Measurements from ENCODE around the gene RMND5B. TPM values are rescaled to one million over a fixed set of nuclear protein-coding genes. Genes with fewer than 3 reads are reported as not detected.

RMND5B gene
- total and polyA plus RNA-seq, 2 of the 13 experiments (the other 11 are each of a cell fraction or from before 2014, with no cell fraction given) = 18.6 to 20.4 TPM

- ATAC-seq (no peak), DNase-seq (ENCODE audit: low spot score) (no peak), FAIRE-seq (no peak)
- WGBS (ENCODE audit: low lambda C conversion rate) = 65% methylated on average over 3 of the region's 3 CpGs
- Histone ChIP-seq H3K9me3 (ENCODE audit: low read length) (no peaks in the 10 kb centered on the region), H3K36me3 (replicated peaks in 1 of 2; ENCODE audit: control insufficient read depth in 1 of 2, insufficient read depth in 2 of 2, low read length in 2 of 2) (no peaks in the 10 kb centered on the region), H3K27me3 (ENCODE audit: control insufficient read depth in 1 of 2, insufficient read depth in 2 of 2, low read length in 2 of 2) (peaks cover 0 to 5% of the 10 kb centered on the region in 2 experiments; a peak in 1 of 5 replicates), H4K20me1 (ENCODE audit: insufficient read depth, low read length) (no peaks in the 10 kb centered on the region), H3K27ac (ENCODE audit: extremely low read length, insufficient read depth, low read length) (no peak overlapping the region), H3K9ac (ENCODE audit: insufficient read depth, low read depth, low read length) (no peak overlapping the region), H3K79me2 (ENCODE audit: insufficient read depth, low read length) (no peaks in the 10 kb centered on the region), H3K4me2 (ENCODE audit: low read depth, low read length) (no peak overlapping the region), H3K4me1 (ENCODE audit: insufficient read depth, low read length) (no peaks in the 10 kb centered on the region), H3K4me3 (replicated peaks in 1 of 3; ENCODE audit: insufficient read depth in 1 of 3, low read depth in 2 of 3, low read length in 3 of 3) (no peak overlapping the region), H2AFZ (ENCODE audit: low read length) (no peak overlapping the region)
- in situ Hi-C loops (cut with HindIII; ENCODE audit: extremely low pct_ligation_motif_present, low pct_unique_long_range_greater_than_20kb) = no loop called here
- TF ChIP-seq ARHGAP35 (CRISPR knock-in tag; IDR thresholded peaks at IDR 0.05; ENCODE audit: borderline replicate concordance) (no peak), SMARCE1 (IDR thresholded peaks at IDR 0.05; ENCODE audit: borderline replicate concordance) (no peak), CCAR2 (optimal IDR thresholded peaks at IDR 0.05; ENCODE audit: low read depth, low read length) (no peak), KMT2B (CRISPR knock-in tag; IDR thresholded peaks at IDR 0.05) (no peak), ZFP36L1 (CRISPR knock-in tag; IDR thresholded peaks at IDR 0.05) (no peak), ZNF143 (CRISPR knock-in tag; IDR thresholded peaks at IDR 0.05) (no peak), ZNF234 (CRISPR knock-in tag; conservative IDR thresholded peaks at IDR 0.05) (no peak), ZNF883 (CRISPR knock-in tag; IDR thresholded peaks at IDR 0.05; ENCODE audit: not compliant biosample characterization) (no peak), KLF9 (CRISPR knock-in tag; IDR thresholded peaks at IDR 0.05; ENCODE audit: low read depth) (no peak), DRAP1 (CRISPR knock-in tag; IDR thresholded peaks at IDR 0.05) (no peak), SP2 (CRISPR knock-in tag; IDR thresholded peaks at IDR 0.05) (no peak)
- TF ChIP-seq, protein P1, sequence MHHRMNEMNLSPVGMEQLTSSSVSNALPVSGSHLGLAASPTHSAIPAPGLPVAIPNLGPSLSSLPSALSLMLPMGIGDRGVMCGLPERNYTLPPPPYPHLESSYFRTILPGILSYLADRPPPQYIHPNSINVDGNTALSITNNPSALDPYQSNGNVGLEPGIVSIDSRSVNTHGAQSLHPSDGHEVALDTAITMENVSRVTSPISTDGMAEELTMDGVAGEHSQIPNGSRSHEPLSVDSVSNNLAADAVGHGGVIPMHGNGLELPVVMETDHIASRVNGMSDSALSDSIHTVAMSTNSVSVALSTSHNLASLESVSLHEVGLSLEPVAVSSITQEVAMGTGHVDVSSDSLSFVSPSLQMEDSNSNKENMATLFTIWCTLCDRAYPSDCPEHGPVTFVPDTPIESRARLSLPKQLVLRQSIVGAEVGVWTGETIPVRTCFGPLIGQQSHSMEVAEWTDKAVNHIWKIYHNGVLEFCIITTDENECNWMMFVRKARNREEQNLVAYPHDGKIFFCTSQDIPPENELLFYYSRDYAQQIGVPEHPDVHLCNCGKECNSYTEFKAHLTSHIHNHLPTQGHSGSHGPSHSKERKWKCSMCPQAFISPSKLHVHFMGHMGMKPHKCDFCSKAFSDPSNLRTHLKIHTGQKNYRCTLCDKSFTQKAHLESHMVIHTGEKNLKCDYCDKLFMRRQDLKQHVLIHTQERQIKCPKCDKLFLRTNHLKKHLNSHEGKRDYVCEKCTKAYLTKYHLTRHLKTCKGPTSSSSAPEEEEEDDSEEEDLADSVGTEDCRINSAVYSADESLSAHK (CRISPR knock-in tag; IDR thresholded peaks at IDR 0.05; ENCODE audit: borderline replicate concordance) = no peak
- no TSS peak for BruUV-seq (replicated peaks)
- POLR2A ChIA-PET = no interaction called here
- intact Hi-C loops (cut with micrococcal nuclease; ENCODE audit: unreplicated experiment) = no loop called here
- CTCF ChIA-PET (ENCODE audit: low intra/inter-chr PET ratio, low total read pairs) = no interaction called here
These were observed 43.6 kb downstream of the RMND5B start for GRCh38 chr5:178174456-178174855.

All from HepG2 (cell line).